Fibroblast of lung (primary cell): ENCODE results near the gene SLC1A4. TPM values are rescaled to one million over a fixed set of nuclear protein-coding genes. Genes with fewer than 3 reads are reported as not detected.
"Not testable (repeated sequence)": the region's sequence is repeated elsewhere in the genome, so short reads cannot be mapped to it uniquely, and the experiment has no call there.

Source experiments
- DNase-seq, 2 donors: peaks; one replicate each; pipeline versions ENCODE4 v3.0.0 to v3.0.0-alpha.2; 2010; ENCODE audit warnings: low read depth in 2 of 2
- H2AFZ ChIP-seq: 2 replicates; pipeline ENCODE4 v1.5.1; 2012; ENCODE audit warnings: low read length, control low read depth, inconsistent platforms
- H3K27ac ChIP-seq: 2 replicates; pipeline ENCODE4 v1.5.1; 2011; ENCODE audit warnings: low read length, control low read depth; ENCODE audit not compliant: insufficient read depth
- H3K27me3 ChIP-seq: 2 replicates; pipeline ENCODE4 v1.5.1; 2011; ENCODE audit warnings: mild to moderate bottlenecking, low read length; ENCODE audit not compliant: control insufficient read depth, insufficient read depth
- H3K36me3 ChIP-seq: 2 replicates; pipeline ENCODE4 v1.5.1; 2011; ENCODE audit warnings: low read length; ENCODE audit not compliant: control insufficient read depth, insufficient read depth
- H3K4me1 ChIP-seq: 2 replicates; pipeline ENCODE4 v1.5.1; 2011; ENCODE audit warnings: low read length; ENCODE audit not compliant: control insufficient read depth, insufficient read depth; ENCODE audit errors: extremely low read depth
- H3K4me2 ChIP-seq: 2 replicates; pipeline ENCODE4 v1.5.1; 2011; ENCODE audit warnings: low read length, control low read depth; ENCODE audit not compliant: insufficient read depth; ENCODE audit errors: extremely low read depth
- H3K4me3 ChIP-seq, 4 experiments: fragments of 200-600 bp in 1 of 4; sonication (generic) in 1 of 4; replicated peaks in 1 of 4; 2 replicates each; pipeline ENCODE4 v1.5.1; 2011 to 2016; ENCODE audit warnings: low read length in 4 of 4, low read depth in 3 of 4, mild to moderate bottlenecking in 3 of 4, control low read depth in 2 of 4, inconsistent platforms in 1 of 4, mixed read lengths in 1 of 4; ENCODE audit not compliant: insufficient read depth in 1 of 4; ENCODE audit errors: control extremely low read depth in 1 of 4
- H3K79me2 ChIP-seq: 2 replicates; pipeline ENCODE4 v1.5.1; 2012; ENCODE audit warnings: mild to moderate bottlenecking, low read length, inconsistent platforms; ENCODE audit not compliant: control insufficient read depth, insufficient read depth
- H3K9ac ChIP-seq: 2 replicates; pipeline ENCODE4 v1.5.1; 2011; ENCODE audit warnings: mild to moderate bottlenecking, low read length, control low read depth; ENCODE audit not compliant: insufficient read depth
- H3K9me3 ChIP-seq: 2 replicates; pipeline ENCODE4 v1.5.1; 2012; ENCODE audit warnings: low read depth, low read length; ENCODE audit not compliant: control insufficient read depth, insufficient read depth
- H4K20me1 ChIP-seq: 2 replicates; pipeline ENCODE4 v1.5.1; 2011; ENCODE audit warnings: low read length; ENCODE audit not compliant: control insufficient read depth, insufficient read depth; ENCODE audit errors: extremely low read depth
- CTCF ChIP-seq, 2 donors: IDR thresholded peaks in 1 of 2; conservative IDR thresholded peaks in 1 of 2; 1 replicate in 1 of 2; 2 replicates in 1 of 2; pipeline ENCODE4 v1.5.1; 2011 to 2012; ENCODE audit warnings: low read length in 2 of 2, control low read depth in 1 of 2, inconsistent platforms in 1 of 2, low read depth in 1 of 2, mild to moderate bottlenecking in 1 of 2
- EZH2 ChIP-seq: IDR thresholded peaks from 2 replicates; pipeline ENCODE4 v1.5.1; 2012; ENCODE audit warnings: low read length, control low read depth, mild to moderate bottlenecking; ENCODE audit errors: missing control alignments
- polyA plus RNA-seq, 2 donors: library from polyadenylated mRNA; depleted of rRNA in 1 of 2; stranded (reverse) in 1 of 2; unstranded in 1 of 2; fragments of >200 nt; gene quantifications; 2 replicates each; pipeline ENCODE4 v1.2.1, GENCODE V29; 2011 to 2012; ENCODE audit warnings: missing spikeins in 1 of 2
- total RNA-seq: library from RNA; depleted of rRNA; stranded (reverse); fragments of >200 nt; gene quantifications from 2 replicates; pipeline ENCODE4 v1.2.1, GENCODE V29; 2014

Gene SLC1A4
- total and polyA plus RNA-seq, 2 donors (not counting 1 experiment from before 2014, with no cell fraction given), result 4.9 to 20.8 TPM

GRCh38 chr2:64967601-64968000 lies 21.6 kb upstream of the SLC1A4 start:
- Histone ChIP-seq H3K27me3 (peaks cover 4% of the 10 kb centered on the region), H3K27ac (no peak overlapping the region), H3K9ac (no peak overlapping the region), H4K20me1 (no peaks in the 10 kb centered on the region), H3K79me2 (no peaks in the 10 kb centered on the region), H3K9me3 (no peaks in the 10 kb centered on the region), H2AFZ (no peak overlapping the region), H3K4me2 (no peak overlapping the region), H3K4me1 (no peaks in the 10 kb centered on the region), H3K4me3 (no peak overlapping the region), H3K36me3 (no peaks in the 10 kb centered on the region)
- no peak for TF ChIP-seq EZH2
- DNase-seq, result no peak

- not testable (repeated sequence) for DNase-seq, H3K27me3 ChIP-seq, H3K9ac ChIP-seq, H3K27ac ChIP-seq, H3K36me3 ChIP-seq, H3K4me2 ChIP-seq, H4K20me1 ChIP-seq, H3K4me1 ChIP-seq, H3K9me3 ChIP-seq, H2AFZ ChIP-seq, H3K79me2 ChIP-seq, H3K4me3 ChIP-seq
Observed at GRCh38 chr2:64969086-64969485, 20.1 kb upstream of the SLC1A4 start.

GRCh38 chr2:64970495-64970894 lies 18.7 kb upstream of the SLC1A4 start:
- no peak for DNase-seq
- no peak overlapping the region for H3K4me2 ChIP-seq
- peaks cover 8% of the 10 kb centered on the region for H3K4me1 ChIP-seq
- no peak overlapping the region for H3K4me3 ChIP-seq
- no peaks in the 10 kb centered on the region for H3K79me2 ChIP-seq
- H3K9me3 ChIP-seq, result no peaks in the 10 kb centered on the region
- H3K36me3 ChIP-seq, result no peaks in the 10 kb centered on the region
- no peak overlapping the region for H3K9ac ChIP-seq
- peaks cover 4% of the 10 kb centered on the region for H3K27me3 ChIP-seq
- H2AFZ ChIP-seq, result no peak overlapping the region
- H3K27ac ChIP-seq, result no peak overlapping the region
- H4K20me1 ChIP-seq, result no peaks in the 10 kb centered on the region
- TF ChIP-seq CTCF (conservative IDR thresholded peaks at IDR 0.05 in 1 of 2, IDR thresholded peaks at IDR 0.05 in 1 of 2; ENCODE audit: low read depth in 1 of 2, low read length in 2 of 2) (no peak), EZH2 (no peak)

DNA sequence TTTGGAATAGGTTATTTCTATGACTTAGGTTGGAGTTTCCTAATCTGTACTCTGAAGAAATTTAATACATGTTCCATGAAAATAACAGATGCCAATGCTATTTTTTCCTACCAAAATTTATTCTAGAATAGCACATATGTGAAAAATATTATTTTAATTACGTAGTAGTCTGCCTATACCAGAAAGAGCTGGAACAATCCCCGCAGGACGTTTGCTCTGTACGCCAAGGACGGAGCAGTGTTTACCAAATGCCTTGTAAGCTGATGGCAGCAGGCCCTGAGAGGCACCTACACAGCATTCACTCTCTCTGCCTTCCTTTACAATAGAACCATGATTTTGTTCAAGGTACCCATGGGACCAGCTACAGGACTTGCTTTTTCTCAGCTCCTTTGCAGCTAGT lies 16.8 kb upstream of the SLC1A4 start:
- Histone ChIP-seq H2AFZ (no peak overlapping the region), H4K20me1 (no peaks in the 10 kb centered on the region), H3K4me2 (no peak overlapping the region), H3K9me3 (no peaks in the 10 kb centered on the region), H3K36me3 (no peaks in the 10 kb centered on the region), H3K4me1 (peaks cover 8% of the 10 kb centered on the region), H3K27ac (no peak overlapping the region), H3K4me3 (no peak overlapping the region), H3K27me3 (peaks cover 2% of the 10 kb centered on the region), H3K79me2 (no peaks in the 10 kb centered on the region), H3K9ac (no peak overlapping the region)
- DNase-seq, result no peak
- TF ChIP-seq CTCF (conservative IDR thresholded peaks at IDR 0.05 in 1 of 2, IDR thresholded peaks at IDR 0.05 in 1 of 2; ENCODE audit: low read depth in 1 of 2, low read length in 2 of 2), result no peak
- TF ChIP-seq EZH2, result no peak
